Measurements from ENCODE around the gene CFAP298.
"Not testable (repeated sequence)": the region's sequence is repeated elsewhere in the genome, so short reads cannot be mapped to it uniquely, and the experiment has no call there.

The CFAP298 gene

GRCh38 chr21:32569261-32570230 is 42.6 kb downstream of the CFAP298 start:
- peak; percentile 47 to 59 (median 50) for DNase-seq (ENCODE audit: low read depth in 2 of 3, low spot score in 2 of 3)

- DNase-seq (ENCODE audit: low read depth in 2 of 3, low spot score in 2 of 3), result no peak
Measured at GRCh38 chr21:32567626-32568025, 44.6 kb downstream of the CFAP298 start.

- no peak for DNase-seq (ENCODE audit: low read depth in 2 of 3, low spot score in 2 of 3)
Measured at GRCh38 chr21:32566741-32567389, 45.3 kb downstream of the CFAP298 start.

- no peak for DNase-seq (ENCODE audit: low read depth in 2 of 3, low spot score in 2 of 3)
Measured at GRCh38 chr21:32565856-32566465, 46.2 kb downstream of the CFAP298 start.

- DNase-seq (ENCODE audit: low read depth in 2 of 3, low spot score in 2 of 3), result no peak
Measured at GRCh38 chr21:32562915-32563314, 49.3 kb downstream of the CFAP298 start.

- no peak for DNase-seq (ENCODE audit: low read depth in 2 of 3, low spot score in 2 of 3)
Measured at GRCh38 chr21:32562426-32562825, 49.8 kb downstream of the CFAP298 start.

- not testable (repeated sequence) for DNase-seq (ENCODE audit: low read depth in 2 of 3, low spot score in 2 of 3)
Measured at GRCh38 chr21:32561476-32561875, 50.7 kb downstream of the CFAP298 start.

GRCh38 chr21:32560896-32561295 is 51.3 kb downstream of the CFAP298 start:
- no peak for DNase-seq (ENCODE audit: low read depth in 2 of 3, low spot score in 2 of 3)

GRCh38 chr21:32559006-32559610 is 53.1 kb downstream of the CFAP298 start:
- DNase-seq (ENCODE audit: low read depth in 2 of 3, low spot score in 2 of 3), result no peak

GRCh38 chr21:32558106-32558505 is 54.1 kb downstream of the CFAP298 start:
- no peak for DNase-seq (ENCODE audit: low read depth in 2 of 3, low spot score in 2 of 3)

- DNase-seq (ENCODE audit: low read depth in 2 of 3, low spot score in 2 of 3), result no peak
Measured at GRCh38 chr21:32554832-32555638, 57.1 kb downstream of the CFAP298 start.

GRCh38 chr21:32549886-32550285 is 62.3 kb downstream of the CFAP298 start:
- DNase-seq (ENCODE audit: low read depth in 2 of 3, low spot score in 2 of 3), result no peak

GRCh38 chr21:32549440-32549839 is 62.7 kb downstream of the CFAP298 start:
- no peak for DNase-seq (ENCODE audit: low read depth in 2 of 3, low spot score in 2 of 3)

Data from activated CD8-positive, alpha-beta memory T cell treated with anti-CD3 and anti-CD28 coated beads for 48 hours (primary cell).